ENCODE results near the gene CCDC71L.

Gene CCDC71L

DNA sequence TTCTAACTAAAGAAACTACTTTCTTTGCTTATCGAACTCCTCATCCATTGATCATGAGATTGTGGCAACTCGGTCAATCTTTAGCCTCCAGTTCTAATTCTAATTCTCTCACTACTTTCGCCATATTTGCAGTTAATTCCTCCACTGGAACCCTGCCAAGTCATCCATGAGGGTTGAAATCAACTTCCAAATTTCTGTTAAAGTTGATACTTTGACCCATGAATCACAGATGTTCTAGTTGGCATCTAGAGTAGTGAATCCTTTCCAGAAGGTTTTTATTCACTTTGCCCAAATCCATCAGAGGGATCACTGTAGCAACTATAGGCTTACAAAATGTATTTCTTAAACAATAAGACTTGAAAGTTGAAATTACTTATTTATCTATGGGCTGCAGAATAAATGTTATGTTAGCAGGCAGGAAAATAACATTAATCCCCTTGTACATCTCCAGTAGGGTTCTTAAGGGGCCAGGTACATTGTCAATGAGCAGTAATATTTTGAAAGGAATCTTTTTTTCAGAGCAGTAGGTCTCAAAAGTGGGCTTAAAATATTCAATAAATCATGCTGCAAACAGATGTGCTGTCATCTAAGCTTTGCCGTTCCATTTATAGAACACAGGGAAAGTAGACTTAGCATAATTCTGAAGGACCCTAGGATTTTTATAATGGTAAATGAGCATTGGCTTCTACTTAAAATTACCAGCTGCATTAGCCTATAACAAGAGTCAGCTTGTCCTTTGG is 39.4 kb downstream of the CCDC71L start:
- Histone ChIP-seq H3K9ac (ENCODE audit: low read length) (no peak overlapping the region), H3K27ac (ENCODE audit: low read length) (no peak overlapping the region), H3K4me3 (ENCODE audit: low read length) (no peak overlapping the region), H3K4me1 (ENCODE audit: control insufficient read depth, low read depth, low read length) (no peaks in the 10 kb centered on the region), H3K9me3 (ENCODE audit: control insufficient read depth, low read depth, low read length) (no peaks in the 10 kb centered on the region), H3K36me3 (ENCODE audit: control insufficient read depth, low read depth, low read length) (no peaks in the 10 kb centered on the region), H3K27me3 (ENCODE audit: control insufficient read depth, insufficient read depth, low read length) (no peaks in the 10 kb centered on the region)

DNA sequence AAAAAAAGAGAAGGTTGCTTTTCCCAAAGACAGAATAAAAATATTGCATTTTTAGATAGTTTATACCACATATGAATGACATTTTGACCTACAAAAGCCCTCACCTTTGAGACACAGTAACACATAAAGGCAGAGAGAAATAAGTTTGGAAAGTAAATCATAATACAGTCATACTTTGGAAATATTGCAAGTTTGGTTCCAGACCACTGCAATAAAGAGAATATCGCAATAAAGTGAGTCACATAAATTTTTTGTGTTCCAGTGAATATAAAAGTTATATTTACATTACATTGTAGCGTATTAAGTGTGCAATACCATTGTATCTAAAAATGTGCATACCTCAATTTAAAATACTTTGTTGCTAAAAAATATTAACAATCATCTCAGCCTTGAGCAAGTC is 40.3 kb downstream of the CCDC71L start:
- Histone ChIP-seq H3K27ac (ENCODE audit: low read length) (no peak overlapping the region), H3K9ac (ENCODE audit: low read length) (no peak overlapping the region), H3K4me3 (ENCODE audit: low read length) (no peak overlapping the region), H3K36me3 (ENCODE audit: control insufficient read depth, low read depth, low read length) (no peaks in the 10 kb centered on the region), H3K4me1 (ENCODE audit: control insufficient read depth, low read depth, low read length) (no peaks in the 10 kb centered on the region), H3K27me3 (ENCODE audit: control insufficient read depth, insufficient read depth, low read length) (no peaks in the 10 kb centered on the region), H3K9me3 (ENCODE audit: control insufficient read depth, low read depth, low read length) (no peaks in the 10 kb centered on the region)

DNA sequence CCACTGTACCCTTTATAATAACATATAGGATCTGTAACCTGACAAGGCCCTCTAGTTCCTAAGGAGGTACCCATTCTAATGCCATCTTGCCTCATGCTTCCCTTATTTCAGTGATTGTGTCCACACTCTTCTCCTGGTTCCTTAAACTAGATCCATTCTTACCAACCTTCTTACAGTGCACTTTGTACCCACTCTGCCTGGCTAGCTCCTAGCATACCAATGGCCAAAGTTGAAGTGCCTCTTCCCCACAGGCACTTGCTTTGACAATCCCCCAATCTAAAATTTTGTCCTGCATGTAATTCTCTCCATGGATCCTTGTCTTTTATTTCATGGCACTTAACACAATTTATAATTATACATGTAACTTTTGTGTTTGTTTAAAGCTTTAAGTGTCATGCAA is 40.9 kb downstream of the CCDC71L start:
- H3K36me3 ChIP-seq (ENCODE audit: control insufficient read depth, low read depth, low read length) = no peaks in the 10 kb centered on the region
- H3K4me3 ChIP-seq (ENCODE audit: low read length) = no peak overlapping the region

DNA sequence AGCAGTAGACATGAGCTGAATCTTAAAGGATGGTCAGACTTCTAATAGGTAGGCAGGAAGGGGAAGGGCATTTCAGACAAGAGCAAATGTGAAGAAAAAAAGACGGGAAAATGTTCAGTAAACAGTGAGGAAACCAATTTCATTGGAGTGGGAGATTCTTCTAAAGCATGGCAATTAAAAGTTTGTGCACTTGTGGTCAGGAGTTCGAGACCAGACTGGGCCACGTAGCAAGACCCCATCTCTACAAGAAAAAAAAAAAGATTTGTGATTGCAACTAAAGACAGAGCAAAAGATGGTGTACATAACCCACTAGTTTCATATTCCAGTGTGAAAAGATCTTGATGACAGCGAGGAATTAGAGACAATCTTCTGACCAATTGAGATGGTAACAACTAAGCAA is 41.7 kb downstream of the CCDC71L start:
- no peaks in the 10 kb centered on the region for H3K4me1 ChIP-seq (ENCODE audit: control insufficient read depth, low read depth, low read length)
- H3K36me3 ChIP-seq (ENCODE audit: control insufficient read depth, low read depth, low read length) = no peaks in the 10 kb centered on the region
- no peak overlapping the region for H3K4me3 ChIP-seq (ENCODE audit: low read length)
- H3K27me3 ChIP-seq (ENCODE audit: control insufficient read depth, insufficient read depth, low read length) = no peaks in the 10 kb centered on the region
- H3K9ac ChIP-seq (ENCODE audit: low read length) = no peak overlapping the region
- H3K9me3 ChIP-seq (ENCODE audit: control insufficient read depth, low read depth, low read length) = no peaks in the 10 kb centered on the region
- no peak overlapping the region for H3K27ac ChIP-seq (ENCODE audit: low read length)

More for the DNA sequence above, 40.9 kb downstream of the CCDC71L start:
- Histone ChIP-seq H3K27me3 (ENCODE audit: control insufficient read depth, insufficient read depth, low read length) (no peaks in the 10 kb centered on the region), H3K9ac (ENCODE audit: low read length) (no peak overlapping the region), H3K9me3 (ENCODE audit: control insufficient read depth, low read depth, low read length) (no peaks in the 10 kb centered on the region), H3K4me1 (ENCODE audit: control insufficient read depth, low read depth, low read length) (no peaks in the 10 kb centered on the region), H3K27ac (ENCODE audit: low read length) (no peak overlapping the region)

DNA sequence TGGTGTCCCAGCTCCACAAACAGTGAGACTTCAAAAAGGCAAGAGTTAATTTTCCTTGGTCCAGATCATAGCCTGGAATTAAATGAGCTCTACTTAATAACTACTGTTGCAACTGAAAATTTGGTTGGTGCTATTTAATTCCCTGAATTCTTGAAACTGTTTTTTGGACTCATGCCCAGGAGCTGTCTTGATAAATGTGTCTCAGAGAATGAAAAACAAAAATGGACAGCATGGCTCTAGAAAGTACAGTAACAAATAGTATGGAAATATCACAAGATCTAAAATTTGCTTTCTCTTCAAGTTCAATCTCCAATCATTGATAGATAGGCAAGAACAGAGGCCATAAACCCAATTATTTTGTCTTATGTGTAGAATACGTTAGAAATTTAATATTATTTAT is 42.5 kb downstream of the CCDC71L start:
- H3K27me3 ChIP-seq (ENCODE audit: control insufficient read depth, insufficient read depth, low read length) = no peaks in the 10 kb centered on the region
- no peaks in the 10 kb centered on the region for H3K36me3 ChIP-seq (ENCODE audit: control insufficient read depth, low read depth, low read length)
- H3K4me3 ChIP-seq (ENCODE audit: low read length) = no peak overlapping the region
- no peaks in the 10 kb centered on the region for H3K4me1 ChIP-seq (ENCODE audit: control insufficient read depth, low read depth, low read length)
- H3K27ac ChIP-seq (ENCODE audit: low read length) = no peak overlapping the region
- H3K9me3 ChIP-seq (ENCODE audit: control insufficient read depth, low read depth, low read length) = no peaks in the 10 kb centered on the region
- H3K9ac ChIP-seq (ENCODE audit: low read length) = no peak overlapping the region

DNA sequence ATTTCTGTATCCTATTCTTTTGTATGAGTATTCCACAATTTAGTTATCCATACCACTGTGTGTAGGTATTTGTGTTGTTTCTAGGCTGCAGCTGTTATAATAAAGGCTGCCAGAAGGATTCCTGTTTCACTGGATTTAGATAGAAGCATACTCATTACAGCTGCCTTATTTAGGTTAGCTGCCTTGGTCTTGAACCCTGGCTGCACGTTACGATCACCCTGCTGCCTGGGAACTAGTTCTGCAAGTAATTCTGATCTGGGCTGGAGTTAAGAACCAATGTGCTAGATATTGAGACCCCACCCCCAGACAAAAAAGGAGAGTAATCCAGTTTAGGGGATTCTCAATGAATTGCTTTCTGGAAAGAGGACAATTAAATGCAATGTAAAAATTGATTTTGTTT is 43.1 kb downstream of the CCDC71L start:
- Histone ChIP-seq H3K4me3 (ENCODE audit: low read length) (no peak overlapping the region), H3K9ac (ENCODE audit: low read length) (no peak overlapping the region), H3K4me1 (ENCODE audit: control insufficient read depth, low read depth, low read length) (no peaks in the 10 kb centered on the region), H3K27me3 (ENCODE audit: control insufficient read depth, insufficient read depth, low read length) (no peaks in the 10 kb centered on the region), H3K27ac (ENCODE audit: low read length) (no peak overlapping the region), H3K9me3 (ENCODE audit: control insufficient read depth, low read depth, low read length) (no peaks in the 10 kb centered on the region), H3K36me3 (ENCODE audit: control insufficient read depth, low read depth, low read length) (no peaks in the 10 kb centered on the region)

DNA sequence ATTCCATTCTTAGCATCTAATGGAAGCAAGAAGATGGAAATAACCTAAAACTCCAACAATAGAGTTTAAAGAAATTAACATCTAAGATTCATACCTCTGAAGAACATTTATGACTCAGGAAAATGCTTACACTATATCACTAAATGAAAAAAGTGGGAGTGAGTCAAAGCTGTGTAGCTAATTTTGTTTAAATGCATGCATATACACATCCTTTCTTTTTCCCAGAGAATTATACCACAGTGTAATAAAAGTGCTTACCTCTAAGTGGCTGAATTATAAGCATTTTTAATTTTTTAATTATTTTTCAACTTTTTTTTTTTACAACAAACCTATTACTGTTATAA is 44.3 kb downstream of the CCDC71L start:
- Histone ChIP-seq H3K4me3 (ENCODE audit: low read length) (no peak overlapping the region), H3K27me3 (ENCODE audit: control insufficient read depth, insufficient read depth, low read length) (no peaks in the 10 kb centered on the region), H3K9ac (ENCODE audit: low read length) (no peak overlapping the region), H3K4me1 (ENCODE audit: control insufficient read depth, low read depth, low read length) (no peaks in the 10 kb centered on the region), H3K36me3 (ENCODE audit: control insufficient read depth, low read depth, low read length) (no peaks in the 10 kb centered on the region), H3K9me3 (ENCODE audit: control insufficient read depth, low read depth, low read length) (no peaks in the 10 kb centered on the region), H3K27ac (ENCODE audit: low read length) (no peak overlapping the region)

DNA sequence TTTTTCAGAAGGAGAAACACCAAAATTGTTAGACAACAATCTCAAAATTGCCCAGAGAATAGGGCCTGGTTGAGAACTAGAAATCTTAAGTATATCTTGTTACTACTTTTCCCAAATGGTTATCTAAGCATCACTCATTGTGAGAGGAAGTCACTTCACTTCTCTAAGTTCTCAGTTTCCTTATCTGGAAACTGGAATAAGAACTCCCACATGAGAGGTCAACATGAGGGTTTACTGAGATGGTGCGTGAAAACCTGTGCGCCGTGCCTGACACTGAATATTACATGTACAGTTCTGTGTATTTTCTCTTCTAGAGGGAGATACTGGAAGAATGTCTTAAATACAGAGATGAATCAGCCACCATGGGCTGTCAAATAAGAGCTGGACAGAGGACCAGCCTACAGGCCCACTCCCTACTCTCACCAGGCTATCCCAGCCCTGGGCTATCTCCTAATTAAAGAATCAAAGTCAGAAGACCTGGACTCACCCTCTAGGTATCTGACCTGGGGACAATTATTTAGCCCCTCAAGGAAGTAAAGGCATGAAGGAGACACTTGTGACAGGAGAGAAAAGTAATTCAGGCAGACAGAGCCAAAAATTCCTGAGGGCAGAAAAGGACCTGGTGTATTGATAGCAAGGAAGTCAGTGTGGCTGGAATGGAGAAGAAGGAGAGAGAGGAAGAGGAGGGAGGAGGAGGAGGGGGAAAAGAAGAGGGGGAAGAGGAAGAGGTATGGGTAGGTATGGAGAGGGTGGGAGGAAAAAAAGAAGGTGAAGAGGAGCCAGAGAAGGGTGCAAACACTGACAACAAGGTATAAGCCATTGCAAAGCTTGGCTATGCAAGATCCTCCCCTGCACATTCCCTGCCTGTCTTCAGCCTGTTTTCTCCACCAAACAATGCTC is 44.9 kb downstream of the CCDC71L start:
- no peak overlapping the region for H3K4me3 ChIP-seq (ENCODE audit: low read length)
- H3K9me3 ChIP-seq (ENCODE audit: control insufficient read depth, low read depth, low read length) = no peaks in the 10 kb centered on the region
- H3K4me1 ChIP-seq (ENCODE audit: control insufficient read depth, low read depth, low read length) = peaks cover under 1% of the 10 kb centered on the region
- H3K36me3 ChIP-seq (ENCODE audit: control insufficient read depth, low read depth, low read length) = no peaks in the 10 kb centered on the region
- H3K27me3 ChIP-seq (ENCODE audit: control insufficient read depth, insufficient read depth, low read length) = no peaks in the 10 kb centered on the region
- H3K9ac ChIP-seq (ENCODE audit: low read length) = no peak overlapping the region
- no peak overlapping the region for H3K27ac ChIP-seq (ENCODE audit: low read length)

DNA sequence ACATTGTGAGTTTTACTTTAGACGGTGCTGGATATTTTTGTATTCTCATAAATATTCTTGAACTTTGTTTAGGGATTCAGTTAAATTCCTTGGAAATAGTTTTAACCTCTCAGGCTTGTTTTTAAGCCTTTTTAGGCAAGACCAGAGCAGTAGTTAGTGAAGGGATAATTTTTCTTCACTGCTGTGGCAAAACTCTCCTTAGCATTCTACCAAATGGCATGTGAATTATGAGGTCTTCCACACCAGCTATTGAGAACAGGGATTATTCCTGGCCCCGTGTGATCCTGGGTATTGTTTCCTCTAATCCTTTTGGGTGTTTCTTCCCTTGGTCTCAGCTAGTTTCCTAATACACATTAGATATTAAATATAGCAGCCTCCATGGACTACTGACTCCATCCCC is 46.2 kb downstream of the CCDC71L start:
- H3K9ac ChIP-seq (ENCODE audit: low read length) = no peak overlapping the region
- no peaks in the 10 kb centered on the region for H3K9me3 ChIP-seq (ENCODE audit: control insufficient read depth, low read depth, low read length)
- H3K4me1 ChIP-seq (ENCODE audit: control insufficient read depth, low read depth, low read length) = peaks cover 5% of the 10 kb centered on the region
- H3K27ac ChIP-seq (ENCODE audit: low read length) = no peak overlapping the region
- H3K27me3 ChIP-seq (ENCODE audit: control insufficient read depth, insufficient read depth, low read length) = no peaks in the 10 kb centered on the region
- no peak overlapping the region for H3K4me3 ChIP-seq (ENCODE audit: low read length)
- no peaks in the 10 kb centered on the region for H3K36me3 ChIP-seq (ENCODE audit: control insufficient read depth, low read depth, low read length)

DNA sequence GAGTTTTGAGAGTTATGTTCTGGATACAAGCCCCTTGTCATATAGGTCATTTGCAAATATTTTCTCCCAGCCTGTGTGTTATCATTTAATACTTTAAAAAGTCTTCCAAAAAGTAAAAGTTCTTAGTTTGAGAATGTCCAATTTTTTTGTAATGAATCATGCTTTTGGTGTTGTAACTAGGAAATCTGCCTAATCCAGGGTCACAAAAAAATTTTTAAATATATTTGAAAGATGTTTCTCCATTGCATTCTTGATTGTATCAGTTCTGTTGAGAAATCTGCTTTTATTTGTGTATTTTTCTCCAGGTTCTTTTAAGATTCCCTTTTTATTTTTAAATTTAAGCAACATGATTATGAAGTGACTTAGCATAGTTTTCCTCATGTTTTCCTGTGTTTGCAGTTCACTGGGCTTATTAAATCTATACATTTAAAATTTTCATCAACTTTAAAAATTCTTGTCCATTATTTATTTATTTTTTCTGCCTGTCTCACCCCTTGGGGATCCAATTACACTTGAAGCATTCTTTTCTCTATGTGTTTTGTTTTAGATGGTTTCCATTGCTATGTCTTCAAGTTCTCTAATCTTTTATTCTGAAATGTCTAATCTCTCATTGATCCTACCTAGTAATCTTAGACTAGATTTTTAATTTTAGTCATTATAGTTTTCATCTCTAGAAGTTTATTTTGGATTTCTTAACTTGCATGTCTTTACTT is 47.0 kb downstream of the CCDC71L start:
- no peaks in the 10 kb centered on the region for H3K9me3 ChIP-seq (ENCODE audit: control insufficient read depth, low read depth, low read length)
- H3K4me1 ChIP-seq (ENCODE audit: control insufficient read depth, low read depth, low read length) = peaks cover 5% of the 10 kb centered on the region
- H3K9ac ChIP-seq (ENCODE audit: low read length) = no peak overlapping the region
- H3K4me3 ChIP-seq (ENCODE audit: low read length) = no peak overlapping the region
- no peaks in the 10 kb centered on the region for H3K27me3 ChIP-seq (ENCODE audit: control insufficient read depth, insufficient read depth, low read length)
- no peak overlapping the region for H3K27ac ChIP-seq (ENCODE audit: low read length)
- no peaks in the 10 kb centered on the region for H3K36me3 ChIP-seq (ENCODE audit: control insufficient read depth, low read depth, low read length)

DNA sequence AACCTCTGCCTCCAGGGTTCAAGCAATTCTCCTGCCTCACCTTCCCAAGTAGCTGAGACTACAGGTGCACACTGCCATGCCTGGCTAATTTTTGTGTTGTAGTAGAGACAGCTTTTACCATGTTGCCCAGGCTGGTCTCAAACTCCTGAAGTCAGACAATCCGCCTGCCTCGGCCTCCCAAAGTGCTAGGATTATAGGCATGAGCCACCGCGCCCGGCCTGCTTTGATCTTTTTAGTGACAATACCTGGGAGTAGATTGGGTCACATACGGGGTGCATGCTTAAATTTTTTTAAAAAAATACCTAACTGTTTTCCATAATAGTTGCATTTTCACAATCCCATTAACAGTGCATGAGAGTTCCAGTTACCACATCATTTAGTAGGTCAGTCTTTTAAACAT is 47.7 kb downstream of the CCDC71L start:
- no peaks in the 10 kb centered on the region for H3K36me3 ChIP-seq (ENCODE audit: control insufficient read depth, low read depth, low read length)
- H3K9ac ChIP-seq (ENCODE audit: low read length) = no peak overlapping the region
- peaks cover 5% of the 10 kb centered on the region for H3K4me1 ChIP-seq (ENCODE audit: control insufficient read depth, low read depth, low read length)
- H3K27ac ChIP-seq (ENCODE audit: low read length) = no peak overlapping the region
- H3K4me3 ChIP-seq (ENCODE audit: low read length) = no peak overlapping the region
- H3K9me3 ChIP-seq (ENCODE audit: control insufficient read depth, low read depth, low read length) = no peaks in the 10 kb centered on the region
- H3K27me3 ChIP-seq (ENCODE audit: control insufficient read depth, insufficient read depth, low read length) = no peaks in the 10 kb centered on the region
